ENCODE results near the gene ITGA2. TPM values are rescaled to one million over a fixed set of nuclear protein-coding genes. Genes with fewer than 3 reads are reported as not detected.

Gene ITGA2
- total RNA-seq, 1 experiment from 2014 or later: 36.6 TPM

DNA sequence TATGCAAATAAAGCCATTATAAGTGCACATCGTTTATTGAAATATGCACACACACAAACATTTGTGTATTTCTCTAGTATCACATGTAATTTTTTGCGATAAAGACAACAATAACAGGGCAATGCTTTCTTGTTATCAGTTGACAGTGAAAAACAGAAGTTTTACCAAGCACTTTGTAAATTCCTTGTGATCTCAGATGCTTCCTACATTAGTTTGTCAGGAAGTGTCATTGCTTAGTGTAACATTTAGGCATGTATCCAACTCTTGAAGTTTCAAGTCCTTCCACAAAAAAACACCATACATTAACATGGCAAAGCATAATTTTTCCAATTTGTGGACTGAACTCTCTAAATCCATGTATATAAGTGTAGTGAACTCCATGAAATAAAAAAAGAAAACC is 74.0 kb downstream of the ITGA2 start:
- CTCF ChIA-PET: no interaction called here
- ATAC-seq: no peak
- Histone ChIP-seq H3K36me3 (ENCODE audit: control insufficient read depth in 1 of 2, insufficient read depth in 2 of 2, low read length in 2 of 2) (peaks cover 6 to 60% of the 10 kb centered on the region in 2 experiments; a peak in 3 of 4 replicates), H3K9me2 (ENCODE audit: insufficient read depth) (no peaks in the 10 kb centered on the region), H3K4me3 (replicated peaks in 1 of 2; ENCODE audit: low read depth in 1 of 2, low read length in 2 of 2) (no peak overlapping the region), H3K4me1 (ENCODE audit: control insufficient read depth in 1 of 2, insufficient read depth in 2 of 2, low read length in 2 of 2) (no peaks in the 10 kb centered on the region), H3K79me2 (ENCODE audit: insufficient read depth, low read length) (no peaks in the 10 kb centered on the region), H4K20me1 (ENCODE audit: insufficient read depth) (no peaks in the 10 kb centered on the region), H3K27ac (ENCODE audit: low read depth, low read length) (no peak overlapping the region), H3K9ac (ENCODE audit: low read length) (no peak overlapping the region), H2AFZ (ENCODE audit: low read depth, low read length, poor library complexity, severe bottlenecking) (no peak overlapping the region), H3K4me2 (ENCODE audit: low read length) (no peak overlapping the region), H3K27me3 (ENCODE audit: insufficient read depth, low read length) (no peaks in the 10 kb centered on the region), H3K9me3 (ENCODE audit: control insufficient read depth in 1 of 2, insufficient read depth in 1 of 2, low read depth in 1 of 2, low read length in 2 of 2) (no peaks in the 10 kb centered on the region)
- TF ChIP-seq ELF1 (IDR thresholded peaks at IDR 0.05; ENCODE audit: borderline replicate concordance, low read depth) (no peak), SIN3A (IDR thresholded peaks at IDR 0.05; ENCODE audit: low read depth) (no peak), REST (IDR thresholded peaks at IDR 0.05; ENCODE audit: low read depth) (no peak), CEBPB (IDR thresholded peaks at IDR 0.05; ENCODE audit: low read depth) (no peak), RAD21 (IDR thresholded peaks at IDR 0.05; ENCODE audit: low read depth) (no peak), EGR1 (IDR thresholded peaks at IDR 0.05; ENCODE audit: low read depth) (no peak), SRF (IDR thresholded peaks at IDR 0.05; ENCODE audit: low read depth) (no peak), CBX3 (IDR thresholded peaks at IDR 0.05; ENCODE audit: low read depth) (no peak), POLR2A (IDR thresholded peaks at IDR 0.05; ENCODE audit: borderline replicate concordance, extremely low read depth, insufficient read depth, insufficient read length) (no peak), POLR2AphosphoS5 (IDR thresholded peaks at IDR 0.05; ENCODE audit: low read depth, low read length) (no peak), EZH2phosphoT487 (IDR thresholded peaks at IDR 0.05; ENCODE audit: borderline replicate concordance) (no peak), ATF3 (IDR thresholded peaks at IDR 0.05) (no peak)
- TF ChIP-seq, protein P1, sequence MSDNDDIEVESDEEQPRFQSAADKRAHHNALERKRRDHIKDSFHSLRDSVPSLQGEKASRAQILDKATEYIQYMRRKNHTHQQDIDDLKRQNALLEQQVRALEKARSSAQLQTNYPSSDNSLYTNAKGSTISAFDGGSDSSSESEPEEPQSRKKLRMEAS (IDR thresholded peaks at IDR 0.05): no peak
- intact Hi-C loops (cut with micrococcal nuclease): no loop called here
- DNase-seq (ENCODE audit: low read depth, low spot score): no peak
- RAD21 ChIA-PET (ENCODE audit: low non-redundant PET in 1 of 2, low total read pairs in 2 of 2, uncharacterized antibody in 2 of 2, unreplicated experiment in 2 of 2): no interaction called here
- POLR2A ChIA-PET: no interaction called here
- BruUV-seq (replicated peaks): no TSS peak
